ENCODE results near the gene PRMT1.

GRCh38 chr19:49700563-49700962 is 23.5 kb downstream of the PRMT1 start:
- TF ChIP-seq, protein P1, sequence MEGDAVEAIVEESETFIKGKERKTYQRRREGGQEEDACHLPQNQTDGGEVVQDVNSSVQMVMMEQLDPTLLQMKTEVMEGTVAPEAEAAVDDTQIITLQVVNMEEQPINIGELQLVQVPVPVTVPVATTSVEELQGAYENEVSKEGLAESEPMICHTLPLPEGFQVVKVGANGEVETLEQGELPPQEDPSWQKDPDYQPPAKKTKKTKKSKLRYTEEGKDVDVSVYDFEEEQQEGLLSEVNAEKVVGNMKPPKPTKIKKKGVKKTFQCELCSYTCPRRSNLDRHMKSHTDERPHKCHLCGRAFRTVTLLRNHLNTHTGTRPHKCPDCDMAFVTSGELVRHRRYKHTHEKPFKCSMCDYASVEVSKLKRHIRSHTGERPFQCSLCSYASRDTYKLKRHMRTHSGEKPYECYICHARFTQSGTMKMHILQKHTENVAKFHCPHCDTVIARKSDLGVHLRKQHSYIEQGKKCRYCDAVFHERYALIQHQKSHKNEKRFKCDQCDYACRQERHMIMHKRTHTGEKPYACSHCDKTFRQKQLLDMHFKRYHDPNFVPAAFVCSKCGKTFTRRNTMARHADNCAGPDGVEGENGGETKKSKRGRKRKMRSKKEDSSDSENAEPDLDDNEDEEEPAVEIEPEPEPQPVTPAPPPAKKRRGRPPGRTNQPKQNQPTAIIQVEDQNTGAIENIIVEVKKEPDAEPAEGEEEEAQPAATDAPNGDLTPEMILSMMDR (IDR thresholded peaks at IDR 0.05; ENCODE audit: low read length), result no peak
- no peak for TF ChIP-seq EZH2 (IDR thresholded peaks at IDR 0.05; ENCODE audit: borderline replicate concordance, low read length)

All from OCI-LY1 (cell line).